D721Med (cell line): Measurements from ENCODE around the gene TMEM45B.
"Not testable (repeated sequence)": the region's sequence is repeated elsewhere in the genome, so short reads cannot be mapped to it uniquely, and the experiment has no call there.

ENCODE experiments used
- DNase-seq: peaks from one replicate; pipeline ENCODE4 v3.0.0; 2011; ENCODE audit warnings: low spot score; ENCODE audit not compliant: insufficient read length
- FAIRE-seq: peaks from 2 replicates; lab custom pipeline; 2011; peaks lifted over from hg19 to GRCh38; lab: Jason Lieb, UNC
- CTCF ChIP-seq: IDR thresholded peaks from 2 replicates; pipeline ENCODE4 v1.5.1; 2012; ENCODE audit warnings: mild to moderate bottlenecking, control low read depth; ENCODE audit not compliant: insufficient read depth; ENCODE audit errors: missing control alignments

Gene TMEM45B

GRCh38 chr11:129778877-129779276 lies 36.8 kb upstream of the TMEM45B start:
- DNase-seq (no peak), FAIRE-seq (no peak)
- TF ChIP-seq CTCF = no peak

- no peak for TF ChIP-seq CTCF
- FAIRE-seq (no peak), DNase-seq (no peak)
Observed at GRCh38 chr11:129779342-129779741, 36.3 kb upstream of the TMEM45B start.

- DNase-seq = no peak
- TF ChIP-seq CTCF = peak; percentile 32
- no peak for FAIRE-seq
Observed at GRCh38 chr11:129785383-129786111, 30.1 kb upstream of the TMEM45B start.

GRCh38 chr11:129786112-129786416 lies 29.6 kb upstream of the TMEM45B start:
- not testable (repeated sequence) for DNase-seq

DNA sequence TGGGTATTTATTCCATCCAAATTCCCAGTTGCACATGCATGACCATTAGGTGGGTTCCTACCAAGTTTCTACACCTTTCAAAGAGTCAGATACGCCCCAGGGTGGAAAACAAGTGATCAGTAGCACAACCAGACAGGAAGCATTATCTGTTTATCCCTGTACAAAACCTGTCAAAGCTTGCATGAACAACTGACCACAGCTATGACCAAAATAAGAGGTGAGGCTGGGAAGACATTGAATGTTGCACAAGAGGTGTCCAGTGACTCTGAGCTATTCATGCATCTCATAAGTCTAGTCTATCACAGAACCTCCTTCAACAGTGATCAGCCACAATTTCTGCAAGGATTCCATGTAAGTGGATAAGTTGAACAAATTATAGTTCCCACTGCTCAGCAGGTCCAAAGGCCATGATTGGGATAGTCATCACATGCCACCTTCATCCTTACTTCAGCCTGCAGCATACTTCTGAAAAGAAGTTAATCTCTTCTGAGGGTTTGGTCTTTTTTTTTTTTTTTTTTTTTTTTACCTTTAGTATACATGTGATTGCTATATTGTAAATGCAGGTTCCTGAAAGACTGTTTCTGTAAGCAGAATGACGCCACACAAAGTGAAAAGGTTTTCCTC lies 28.0 kb upstream of the TMEM45B start:
- DNase-seq = no peak
- TF ChIP-seq CTCF = no peak
- no peak for FAIRE-seq

More at GRCh38 chr11:129786112-129786416, 29.6 kb upstream of the TMEM45B start:
- FAIRE-seq = not testable (repeated sequence)

DNA sequence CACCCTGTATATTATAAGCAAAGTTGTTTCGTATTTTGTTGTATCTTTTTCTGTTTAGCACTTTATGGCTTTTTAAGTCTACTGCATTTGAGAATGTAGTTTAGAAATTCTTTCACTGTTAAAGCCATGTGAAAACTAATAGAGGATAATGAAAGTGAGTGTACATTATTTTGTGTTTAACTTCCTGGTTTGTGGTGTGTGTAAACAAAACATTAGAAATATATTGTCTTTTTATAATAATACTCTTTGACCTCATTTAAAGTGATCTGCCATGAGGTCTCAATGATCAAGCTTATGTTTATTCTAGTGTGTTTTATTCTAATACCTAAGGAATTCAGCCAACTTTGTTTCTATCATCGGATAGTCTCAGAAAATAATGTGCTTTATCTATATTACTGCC lies 27.4 kb upstream of the TMEM45B start:
- no peak for DNase-seq
- no peak for TF ChIP-seq CTCF
- no peak for FAIRE-seq

DNA sequence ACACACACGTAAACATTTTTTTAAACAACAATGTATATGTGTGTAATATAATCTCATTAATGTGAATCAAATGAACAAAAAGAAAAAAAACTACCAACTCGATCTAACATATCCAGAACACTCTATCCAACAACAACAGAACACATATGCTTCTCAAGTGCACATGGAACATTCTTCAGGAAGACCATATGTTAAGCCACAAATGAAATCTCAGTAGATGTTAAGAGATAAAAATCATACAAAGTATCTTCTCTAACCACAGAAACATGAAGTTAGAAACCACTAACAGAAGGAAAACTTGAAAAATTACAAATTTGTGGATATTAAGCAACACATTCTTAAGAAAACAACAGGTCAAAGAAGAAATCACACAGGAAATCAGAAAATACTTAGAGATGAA lies 25.5 kb upstream of the TMEM45B start:
- no peak for TF ChIP-seq CTCF
- FAIRE-seq = no peak
- DNase-seq = no peak
